CD4-positive, alpha-beta T cell treated with Interleukin-10 for 1 hour (primary cell): Measurements from ENCODE around the gene STATH.
"Not testable (repeated sequence)": the region's sequence is repeated elsewhere in the genome, so short reads cannot be mapped to it uniquely, and the experiment has no call there.

Experiments
- DNase-seq: peaks from one replicate; pipeline ENCODE4 v3.0.0-alpha.2; 2020

STATH gene, protein sequence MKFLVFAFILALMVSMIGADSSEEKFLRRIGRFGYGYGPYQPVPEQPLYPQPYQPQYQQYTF

DNA sequence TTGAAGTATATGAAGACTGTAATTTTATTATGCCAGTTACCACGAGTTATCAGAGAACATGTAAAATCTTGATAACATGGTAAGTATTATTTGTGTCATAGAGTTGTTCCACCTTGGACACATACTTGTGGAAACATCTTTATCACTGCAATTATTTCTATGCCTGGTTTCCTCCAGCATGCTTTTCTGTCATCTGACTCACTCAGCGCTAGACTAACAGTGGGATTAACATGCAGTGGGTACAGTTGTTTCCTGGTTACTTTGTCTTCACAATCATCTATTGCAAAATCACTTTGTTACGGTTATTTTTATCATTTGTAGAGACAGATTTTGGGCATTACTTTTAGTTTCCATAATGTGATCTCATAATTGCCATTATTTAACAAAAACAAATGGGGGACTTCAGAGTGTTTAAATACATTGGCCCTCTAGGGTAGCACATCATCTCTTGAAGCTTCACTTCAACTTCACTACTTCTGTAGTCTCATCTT, at the start of gene STATH:
Gene STATH (plus strand): TSS at position 441 of the 491 bp plus-strand sequence. CDS start 2,472 bp downstream, outside the sequence.
- no peak for DNase-seq

GRCh38 chr4:69951602-69952001, 44.2 kb upstream of the STATH start:
- DNase-seq, result no peak

- no peak for DNase-seq
Observed at GRCh38 chr4:69957209-69957608, 38.6 kb upstream of the STATH start.

DNA sequence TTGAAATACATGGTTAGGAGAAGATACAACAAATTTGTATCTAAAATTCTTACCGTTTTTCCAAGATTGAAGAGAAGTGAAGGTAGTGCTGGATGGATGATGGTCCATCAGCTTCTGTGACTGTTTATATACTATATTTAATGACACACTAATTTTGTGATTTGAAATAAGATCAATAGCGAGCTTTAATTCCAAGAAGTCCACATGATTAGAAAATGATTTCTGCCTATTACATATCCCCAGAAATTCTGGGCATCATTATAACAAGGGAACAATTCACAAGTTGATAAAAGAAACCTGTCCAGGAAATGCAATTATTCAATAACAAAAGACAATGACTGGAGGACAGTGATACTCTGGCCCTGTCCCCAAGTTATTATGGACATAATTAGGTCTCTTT, 30.1 kb upstream of the STATH start, which contains the start of gene CSN2:
Gene CSN2 (minus strand): TSS at position 101 of the 400 bp plus-strand sequence. CDS start 4,733 bp downstream, outside the sequence.
- DNase-seq, result no peak

GRCh38 chr4:69970071-69970470, 25.7 kb upstream of the STATH start:
- no peak for DNase-seq

GRCh38 chr4:69974631-69975030, 21.1 kb upstream of the STATH start:
- DNase-seq, result no peak

DNA sequence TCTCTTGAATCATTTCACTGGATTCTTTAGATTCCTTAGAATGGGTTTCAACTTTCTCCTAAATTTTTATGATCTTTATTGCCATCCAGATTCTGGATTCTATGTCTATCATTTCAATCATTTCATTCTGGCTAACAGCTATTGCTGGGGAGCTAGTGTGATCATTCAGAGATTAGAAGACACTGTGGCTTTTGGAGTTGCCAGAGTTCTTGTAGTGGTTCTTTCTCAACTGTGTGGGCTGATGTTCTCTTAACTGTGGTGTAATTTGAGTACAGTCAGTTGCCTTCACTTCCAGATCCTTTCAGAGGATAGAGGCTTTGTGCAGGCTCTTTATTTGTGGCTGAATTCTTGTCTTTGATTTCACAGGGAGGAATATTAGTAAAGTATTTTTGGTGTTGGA, 18.2 kb upstream of the STATH start:
- no peak for DNase-seq

GRCh38 chr4:69984030-69984443, 11.7 kb upstream of the STATH start:
- no peak for DNase-seq

DNA sequence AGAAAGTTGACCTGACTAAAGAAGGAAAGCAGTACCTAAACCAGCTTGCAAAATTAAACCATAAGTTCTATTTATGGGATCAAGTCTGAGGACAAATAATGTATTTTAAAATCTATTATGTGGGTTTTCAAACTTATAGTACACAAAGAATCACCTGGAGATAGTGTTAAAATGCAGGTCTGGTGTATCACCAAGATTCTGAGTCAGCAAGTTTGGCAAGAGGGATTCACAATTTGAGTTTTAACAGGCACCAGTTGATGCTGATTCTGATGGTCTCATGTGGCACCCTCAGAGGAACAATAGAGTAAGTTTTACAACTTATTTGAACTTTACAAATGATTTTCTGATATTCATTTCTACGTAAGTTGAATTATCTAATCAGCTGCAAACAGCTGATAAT, 9.1 kb upstream of the STATH start:
- DNase-seq, result no peak

GRCh38 chr4:69991016-69991415, 4.8 kb upstream of the STATH start:
- DNase-seq, result no peak

DNA sequence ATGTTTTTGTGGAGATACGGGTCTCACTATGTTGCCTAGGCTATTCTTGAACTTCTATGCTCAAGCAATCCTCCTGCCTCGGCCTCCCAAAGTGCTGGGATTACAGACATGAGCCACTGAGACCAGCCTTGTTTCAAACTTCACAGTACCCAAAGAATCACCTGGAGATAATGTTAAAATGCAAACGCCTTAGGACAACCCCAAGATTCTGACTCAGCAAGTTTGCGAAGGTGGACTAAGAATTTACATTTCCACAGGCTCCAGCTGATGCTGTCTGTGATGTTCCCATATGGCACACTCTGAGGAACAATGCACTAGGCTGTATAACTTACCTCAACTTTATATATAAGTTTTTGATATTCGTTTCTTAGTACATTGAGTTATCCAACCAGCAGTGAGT, 984 bp upstream of the STATH start:
- no peak for DNase-seq

- no peak for DNase-seq
Observed at GRCh38 chr4:69999420-69999819, 3.7 kb downstream of the STATH start.

DNA sequence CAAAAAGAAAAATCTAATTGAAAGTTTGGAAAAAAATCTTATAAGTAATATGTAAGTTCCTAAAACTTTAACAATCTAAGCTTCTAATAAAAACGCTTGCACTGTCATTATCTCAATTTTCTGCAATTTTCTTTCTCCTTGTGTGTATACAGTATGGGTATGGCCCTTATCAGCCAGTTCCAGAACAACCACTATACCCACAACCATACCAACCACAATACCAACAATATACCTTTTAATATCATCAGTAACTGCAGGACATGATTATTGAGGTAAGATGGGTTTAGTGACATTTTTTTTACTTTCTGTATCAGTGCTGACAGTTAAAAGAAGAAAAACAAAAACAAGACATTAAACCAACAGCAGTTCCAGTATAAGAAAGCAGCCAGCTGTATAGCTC, 4.9 kb downstream of the STATH start:
- no peak for DNase-seq

- no peak for DNase-seq
Observed at GRCh38 chr4:70002507-70002906, 6.7 kb downstream of the STATH start.

GRCh38 chr4:70008771-70009170, 13.0 kb downstream of the STATH start:
- no peak for DNase-seq

- not testable (repeated sequence) for DNase-seq
Observed at GRCh38 chr4:70019006-70019405, 23.2 kb downstream of the STATH start.

DNA sequence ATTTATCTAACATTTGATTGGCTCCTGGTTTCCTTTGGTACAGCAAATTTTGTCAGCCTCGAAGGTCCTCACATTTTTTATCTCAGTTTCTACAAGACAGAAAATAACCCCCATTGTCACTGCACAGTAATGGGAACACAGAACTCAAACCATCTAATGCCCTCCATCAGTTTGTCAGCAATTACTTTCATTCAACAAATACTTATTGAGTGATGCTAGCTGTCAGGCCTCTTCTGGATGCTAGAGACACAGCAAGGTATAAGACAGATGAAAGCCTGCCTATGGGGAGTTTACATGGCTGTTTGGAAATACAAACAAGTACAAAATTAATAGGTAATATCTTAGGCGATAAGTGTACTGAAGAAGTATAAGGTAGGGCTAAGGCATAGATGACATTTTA, 27.5 kb downstream of the STATH start:
- DNase-seq, result no peak

- DNase-seq, result no peak
Observed at GRCh38 chr4:70027011-70027410, 31.2 kb downstream of the STATH start.

DNA sequence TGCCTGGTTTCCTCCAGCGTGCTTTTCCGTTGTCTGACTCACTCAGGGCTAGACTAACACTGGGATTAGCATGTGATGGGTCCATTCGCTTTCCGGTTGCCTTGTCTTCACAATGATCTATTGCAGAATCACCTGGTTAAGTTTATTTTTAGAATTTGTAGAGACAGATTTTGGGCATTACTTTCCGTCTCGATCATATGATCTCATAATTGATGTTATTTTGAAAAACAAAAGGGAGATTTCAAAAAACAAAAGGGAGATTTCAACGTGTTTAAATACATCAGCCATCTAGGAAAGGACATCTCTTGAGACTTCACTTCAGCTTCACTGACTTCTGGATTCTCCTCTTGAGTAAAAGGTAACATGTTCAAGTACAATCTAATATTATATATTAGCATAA, 32.4 kb downstream of the STATH start, which contains the start of gene HTN3:
Gene HTN3 (plus strand): TSS at position 301 of the 400 bp plus-strand sequence. CDS start 2,282 bp downstream, outside the sequence.
- not testable (repeated sequence) for DNase-seq

GRCh38 chr4:70037559-70037958, 41.8 kb downstream of the STATH start:
- DNase-seq, result not testable (repeated sequence)

- DNase-seq, result not testable (repeated sequence)
Observed at GRCh38 chr4:70039928-70040327, 44.2 kb downstream of the STATH start.

DNA sequence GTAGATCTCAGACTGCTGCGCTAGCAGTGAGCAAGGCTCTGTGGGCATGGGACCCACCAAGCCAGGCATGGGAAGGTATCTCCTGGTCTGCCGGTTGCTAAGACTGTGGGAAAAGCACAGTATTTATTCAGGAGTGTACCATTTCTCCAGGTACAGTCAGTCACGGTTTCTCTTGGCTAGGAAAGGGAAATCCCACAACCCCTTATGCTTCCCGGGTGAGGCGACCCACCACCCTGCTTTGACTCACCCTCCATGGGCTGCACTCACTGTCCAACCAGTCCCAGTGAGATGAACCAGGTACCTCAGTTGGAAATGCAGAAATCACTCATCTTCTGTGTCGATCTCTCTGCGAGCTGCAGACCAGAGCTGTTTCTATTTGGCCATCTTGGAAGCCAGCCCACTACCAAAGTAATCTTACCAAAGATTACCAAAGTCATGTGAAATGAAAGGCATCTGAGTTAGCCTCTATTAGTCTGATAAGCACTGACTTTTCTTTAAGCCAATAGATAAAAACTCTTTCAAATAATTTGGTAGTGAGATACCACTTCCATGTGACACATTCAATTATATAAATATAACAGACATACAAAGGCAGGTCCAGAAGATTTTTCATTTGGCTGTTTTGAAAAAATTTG, 46.0 kb downstream of the STATH start:
- no peak for DNase-seq

- DNase-seq, result not testable (repeated sequence)
Observed at GRCh38 chr4:70050138-70050537, 54.4 kb downstream of the STATH start, which contains the start of gene HTN1. HTN1 (plus strand) TSS chr4:70050438; CDS start chr4:70053077, 2,639 bp downstream.
